ENCODE data around the gene CFAP61. TPM values are rescaled to one million over a fixed set of nuclear protein-coding genes. Genes with fewer than 3 reads are reported as not detected.

The CFAP61 gene
- total RNA-seq, 1 donor from 2014 or later: 8.6 TPM

GRCh38 chr20:20369250-20370093 lies 317.1 kb downstream of the CFAP61 start:
- DNase-seq (no peak), ATAC-seq (peak in 1 of 2 donors; percentile 48)
- Histone ChIP-seq H3K27ac (no peak overlapping the region), H3K36me3 (no peaks in the 10 kb centered on the region), H3K9me3 (no peaks in the 10 kb centered on the region), H3K4me3 (no peak overlapping the region), H3K27me3 (ENCODE audit: low read depth) (peaks cover 84% of the 10 kb centered on the region), H3K4me1 (peaks cover 17% of the 10 kb centered on the region)
- intact Hi-C loops (cut with DNase I): no loop called here
- no peak for TF ChIP-seq CTCF (IDR thresholded peaks at IDR 0.05)

- peaks cover 84% of the 10 kb centered on the region for H3K27me3 ChIP-seq (ENCODE audit: low read depth)
These were observed 317.8 kb downstream of the CFAP61 start for GRCh38 chr20:20370094-20370575.

GRCh38 chr20:20371083-20371482 lies 318.8 kb downstream of the CFAP61 start:
- Histone ChIP-seq H3K9me3 (no peaks in the 10 kb centered on the region), H3K4me1 (peaks cover 15% of the 10 kb centered on the region), H3K4me3 (no peak overlapping the region), H3K27ac (no peak overlapping the region), H3K27me3 (ENCODE audit: low read depth) (peaks cover 77% of the 10 kb centered on the region), H3K36me3 (no peaks in the 10 kb centered on the region)
- TF ChIP-seq CTCF (IDR thresholded peaks at IDR 0.05): no peak
- intact Hi-C loops (cut with DNase I): no loop called here
- DNase-seq: no peak
- no peak for ATAC-seq

More at GRCh38 chr20:20370094-20370575, 317.8 kb downstream of the CFAP61 start:
- Histone ChIP-seq H3K4me3 (no peak overlapping the region), H3K9me3 (no peaks in the 10 kb centered on the region), H3K36me3 (no peaks in the 10 kb centered on the region), H3K27ac (no peak overlapping the region), H3K4me1 (peaks cover 15% of the 10 kb centered on the region)
- DNase-seq (no peak), ATAC-seq (no peak)
- TF ChIP-seq CTCF (IDR thresholded peaks at IDR 0.05): no peak
- intact Hi-C loops (cut with DNase I): no loop called here

GRCh38 chr20:20371681-20372080 lies 319.3 kb downstream of the CFAP61 start:
- Histone ChIP-seq H3K9me3 (no peaks in the 10 kb centered on the region), H3K27ac (no peak overlapping the region), H3K4me3 (no peak overlapping the region), H3K4me1 (peaks cover 14% of the 10 kb centered on the region), H3K36me3 (no peaks in the 10 kb centered on the region), H3K27me3 (ENCODE audit: low read depth) (peaks cover 71% of the 10 kb centered on the region)
- intact Hi-C loops (cut with DNase I): no loop called here
- no peak for TF ChIP-seq CTCF (IDR thresholded peaks at IDR 0.05)
- ATAC-seq (no peak), DNase-seq (no peak)

GRCh38 chr20:20373091-20373571 lies 320.8 kb downstream of the CFAP61 start:
- Histone ChIP-seq H3K4me1 (peaks cover 4% of the 10 kb centered on the region), H3K27me3 (ENCODE audit: low read depth) (peaks cover 60% of the 10 kb centered on the region), H3K4me3 (no peak overlapping the region), H3K36me3 (no peaks in the 10 kb centered on the region), H3K27ac (no peak overlapping the region), H3K9me3 (no peaks in the 10 kb centered on the region)
- TF ChIP-seq CTCF (IDR thresholded peaks at IDR 0.05): no peak
- ATAC-seq (no peak), DNase-seq (no peak)
- intact Hi-C loops (cut with DNase I): no loop called here

Measured in lower lobe of right lung (tissue), 2 donors.